NCI-H226 (cell line): ENCODE results near the gene PTPRN2.

Experiments
- DNase-seq: peaks from one replicate; pipeline ENCODE4 v3.0.0-alpha.2; 2015

The PTPRN2 gene

GRCh38 chr7:157630301-157630853, 957.2 kb downstream of the PTPRN2 start:
- no peak for DNase-seq

- DNase-seq: no peak
Measured at GRCh38 chr7:157628456-157628855, 959.2 kb downstream of the PTPRN2 start.

- no peak for DNase-seq
Measured at GRCh38 chr7:157627646-157628045, 960.0 kb downstream of the PTPRN2 start.

GRCh38 chr7:157627033-157627432, 960.6 kb downstream of the PTPRN2 start:
- DNase-seq: no peak

- DNase-seq: no peak
Measured at GRCh38 chr7:157625973-157626742, 961.5 kb downstream of the PTPRN2 start.

- no peak for DNase-seq
Measured at GRCh38 chr7:157623556-157623955, 964.1 kb downstream of the PTPRN2 start.

GRCh38 chr7:157622408-157623205, 965.0 kb downstream of the PTPRN2 start:
- DNase-seq: no peak

- DNase-seq: no peak
Measured at GRCh38 chr7:157622000-157622399, 965.6 kb downstream of the PTPRN2 start.

GRCh38 chr7:157621131-157621681, 966.4 kb downstream of the PTPRN2 start:
- no peak for DNase-seq

GRCh38 chr7:157620616-157621015, 967.0 kb downstream of the PTPRN2 start:
- no peak for DNase-seq

- no peak for DNase-seq
Measured at GRCh38 chr7:157619753-157620525, 967.7 kb downstream of the PTPRN2 start.

GRCh38 chr7:157618823-157619606, 968.6 kb downstream of the PTPRN2 start:
- DNase-seq: no peak

GRCh38 chr7:157618091-157618726, 969.4 kb downstream of the PTPRN2 start:
- DNase-seq: no peak

GRCh38 chr7:157617401-157617800, 970.2 kb downstream of the PTPRN2 start:
- no peak for DNase-seq

GRCh38 chr7:157616931-157617330, 970.7 kb downstream of the PTPRN2 start:
- DNase-seq: no peak

GRCh38 chr7:157616426-157616825, 971.2 kb downstream of the PTPRN2 start:
- no peak for DNase-seq

GRCh38 chr7:157615852-157616251, 971.8 kb downstream of the PTPRN2 start:
- no peak for DNase-seq

- DNase-seq: no peak
Measured at GRCh38 chr7:157615101-157615817, 972.4 kb downstream of the PTPRN2 start.

GRCh38 chr7:157614457-157615020, 973.1 kb downstream of the PTPRN2 start:
- no peak for DNase-seq

GRCh38 chr7:157613575-157614322, 973.9 kb downstream of the PTPRN2 start:
- DNase-seq: no peak
